ENCODE measurements around the gene HLA-DRB5. TPM values are rescaled to one million over a fixed set of nuclear protein-coding genes. Genes with fewer than 3 reads are reported as not detected.

The HLA-DRB5 gene
- total RNA-seq, 1 donor from 2014 or later, result 0.60 TPM

- Mint-ChIP-seq H3K9me3 (ENCODE audit: low read depth) (peaks cover 4% of the 10 kb centered on the region), H3K4me1 (ENCODE audit: low read depth) (peaks cover 17% of the 10 kb centered on the region), H3K27me3 (peaks cover 8% of the 10 kb centered on the region), H3K4me3 (ENCODE audit: low read depth) (no peak overlapping the region), H3K27ac (no peak overlapping the region), H3K36me3 (ENCODE audit: insufficient read depth) (no peaks in the 10 kb centered on the region)
- no peak for TF ChIP-seq CTCF (IDR thresholded peaks at IDR 0.05; ENCODE audit: unreplicated experiment)
- no peak for DNase-seq (ENCODE audit: low spot score, unreplicated experiment)
Measured at GRCh38 chr6:32566957-32567356, 36.9 kb upstream of the HLA-DRB5 start.

GRCh38 chr6:32565511-32565910 is 35.4 kb upstream of the HLA-DRB5 start:
- H3K4me1 Mint-ChIP-seq (ENCODE audit: low read depth), result peaks cover 17% of the 10 kb centered on the region
- no peak overlapping the region for H3K4me3 Mint-ChIP-seq (ENCODE audit: low read depth)
- TF ChIP-seq CTCF (IDR thresholded peaks at IDR 0.05; ENCODE audit: unreplicated experiment), result no peak
- no peak overlapping the region for H3K27ac Mint-ChIP-seq
- H3K36me3 Mint-ChIP-seq (ENCODE audit: insufficient read depth), result no peaks in the 10 kb centered on the region
- DNase-seq (ENCODE audit: low spot score, unreplicated experiment), result no peak
- H3K9me3 Mint-ChIP-seq (ENCODE audit: low read depth), result peaks cover 4% of the 10 kb centered on the region
- peaks cover 8% of the 10 kb centered on the region for H3K27me3 Mint-ChIP-seq

- no peak for DNase-seq (ENCODE audit: low spot score, unreplicated experiment)
- peak overlapping the region; percentile 46 for H3K27ac Mint-ChIP-seq
- no peaks in the 10 kb centered on the region for H3K36me3 Mint-ChIP-seq (ENCODE audit: insufficient read depth)
- no peak overlapping the region for H3K4me3 Mint-ChIP-seq (ENCODE audit: low read depth)
- H3K27me3 Mint-ChIP-seq, result no peaks in the 10 kb centered on the region
- H3K4me1 Mint-ChIP-seq (ENCODE audit: low read depth), result peaks cover 20% of the 10 kb centered on the region
- peaks cover 6% of the 10 kb centered on the region for H3K9me3 Mint-ChIP-seq (ENCODE audit: low read depth)
- no peak for TF ChIP-seq CTCF (IDR thresholded peaks at IDR 0.05; ENCODE audit: unreplicated experiment)
Measured at GRCh38 chr6:32562940-32563339, 32.9 kb upstream of the HLA-DRB5 start.

- no peak for DNase-seq (ENCODE audit: low spot score, unreplicated experiment)
- no peak overlapping the region for H3K4me3 Mint-ChIP-seq (ENCODE audit: low read depth)
- H3K27me3 Mint-ChIP-seq, result no peaks in the 10 kb centered on the region
- no peak for TF ChIP-seq CTCF (IDR thresholded peaks at IDR 0.05; ENCODE audit: unreplicated experiment)
- H3K4me1 Mint-ChIP-seq (ENCODE audit: low read depth), result peaks cover 18% of the 10 kb centered on the region
- no peak overlapping the region for H3K27ac Mint-ChIP-seq
- no peaks in the 10 kb centered on the region for H3K36me3 Mint-ChIP-seq (ENCODE audit: insufficient read depth)
- H3K9me3 Mint-ChIP-seq (ENCODE audit: low read depth), result peaks cover 3% of the 10 kb centered on the region
Measured at GRCh38 chr6:32559747-32560146, 29.7 kb upstream of the HLA-DRB5 start.

- TF ChIP-seq CTCF (IDR thresholded peaks at IDR 0.05; ENCODE audit: unreplicated experiment), result no peak
- H3K27me3 Mint-ChIP-seq, result peaks cover 3% of the 10 kb centered on the region
- DNase-seq (ENCODE audit: low spot score, unreplicated experiment), result no peak
- no peak overlapping the region for H3K4me3 Mint-ChIP-seq (ENCODE audit: low read depth)
- no peak overlapping the region for H3K27ac Mint-ChIP-seq
- no peaks in the 10 kb centered on the region for H3K36me3 Mint-ChIP-seq (ENCODE audit: insufficient read depth)
- peaks cover 16% of the 10 kb centered on the region for H3K4me1 Mint-ChIP-seq (ENCODE audit: low read depth)
- peaks cover 3% of the 10 kb centered on the region for H3K9me3 Mint-ChIP-seq (ENCODE audit: low read depth)
Measured at GRCh38 chr6:32558426-32559057, 28.5 kb upstream of the HLA-DRB5 start.
